GM12878 (cell line): ENCODE measurements around the gene ADAMTS17. TPM values are rescaled to one million over a fixed set of nuclear protein-coding genes. Genes with fewer than 3 reads are reported as not detected.

ENCODE experiments used
- ATAC-seq: fragments of 200-7000 bp; cut with Tn5 transposase; 3 replicates; pipeline ENCODE4 v1.9.1; 2020; ENCODE audit warnings: mild to moderate bottlenecking, moderate library complexity
- BruUV-seq: library from RNA; stranded (reverse); fragments of 400-500 nt; replicated peaks from 2 replicates; lab custom pipeline; 2021; lab: Mats Ljungman, UMichigan
- CTCF ChIA-PET: fragments of 300-600 bp; sonication (Branson Sonifier 250); formaldehyde crosslinking; extraction: SDS; loops from one replicate; lab custom pipeline; 2021; ENCODE audit warnings: inconsistent platforms; lab: Yijun Ruan, JAX
- POLR2A ChIA-PET: fragments of 350-600 bp; formaldehyde crosslinking; extraction: SDS; loops from one replicate; lab custom pipeline; 2021; ENCODE audit warnings: inconsistent platforms; lab: Charles Lee
- RAD21 ChIA-PET: fragments of 300-600 bp; sonication (Branson Sonifier 250); formaldehyde crosslinking; loops from one replicate; lab custom pipeline; 2023; ENCODE audit warnings: antibody characterized with exemption; ENCODE audit not compliant: unreplicated experiment; lab: Charles Lee
- SMC1A ChIA-PET: fragments of 300-600 bp; sonication (Branson Sonifier 250); formaldehyde crosslinking; loops from one replicate; lab custom pipeline; 2023; ENCODE audit not compliant: unreplicated experiment, uncharacterized antibody; lab: Charles Lee
- DNase-seq: peaks from one replicate; pipeline ENCODE4 v3.0.0-alpha.2; 2011; ENCODE audit warnings: low read depth, low spot score
- FAIRE-seq: peaks from 3 replicates; lab custom pipeline; 2011; peaks lifted over from hg19 to GRCh38; lab: Jason Lieb, UNC
- H2AFZ ChIP-seq: 2 replicates; pipeline ENCODE4 v1.6.0; 2011; ENCODE audit warnings: low read depth, low read length, control low read depth; ENCODE audit not compliant: control insufficient read depth
- H3K27ac ChIP-seq: 2 replicates; pipeline ENCODE4 v1.5.1; 2011; ENCODE audit warnings: control low read depth; ENCODE audit not compliant: control insufficient read depth, insufficient read depth
- H3K27me3 ChIP-seq, 2 experiments: replicated peaks in 1 of 2; 2 replicates each; pipeline versions ENCODE4 v1.6.0 to v1.6.1; 2011; ENCODE audit warnings: low read length in 1 of 2; ENCODE audit not compliant: control insufficient read depth in 2 of 2, insufficient read depth in 2 of 2
- H3K36me3 ChIP-seq, 2 experiments: 2 replicates each; pipeline ENCODE4 v1.5.1; 2011; ENCODE audit warnings: low read length in 1 of 2; ENCODE audit not compliant: control insufficient read depth in 2 of 2, insufficient read depth in 2 of 2
- H3K4me1 ChIP-seq: 2 replicates; pipeline ENCODE4 v1.6.1; 2011; ENCODE audit warnings: mild to moderate bottlenecking, low read length, moderate library complexity, mixed read lengths; ENCODE audit not compliant: control insufficient read depth, insufficient read depth
- H3K4me2 ChIP-seq: 2 replicates; pipeline ENCODE4 v1.6.0; 2011; ENCODE audit warnings: control low read depth; ENCODE audit not compliant: control insufficient read depth, insufficient read depth
- H3K4me3 ChIP-seq: fragments of 200-600 bp; sonication (generic); 2 replicates; pipeline ENCODE4 v1.5.1; 2016
- H3K79me2 ChIP-seq: 2 replicates; pipeline ENCODE4 v1.6.0; 2011; ENCODE audit warnings: low read length; ENCODE audit not compliant: control insufficient read depth, insufficient read depth
- H3K9ac ChIP-seq: 2 replicates; pipeline ENCODE4 v1.8.0; 2011; ENCODE audit warnings: low read length, control low read depth, mixed read lengths; ENCODE audit not compliant: control insufficient read depth, insufficient read depth
- H3K9me3 ChIP-seq: replicated peaks from 3 replicates; pipeline ENCODE4 v1.5.1; 2011; ENCODE audit warnings: mild to moderate bottlenecking, low read length; ENCODE audit not compliant: control insufficient read depth, insufficient read depth
- H4K20me1 ChIP-seq: 2 replicates; pipeline ENCODE4 v1.6.0; 2011; ENCODE audit not compliant: control insufficient read depth, insufficient read depth
- CHD1 ChIP-seq: IDR thresholded peaks from 2 replicates; pipeline ENCODE4 v1.6.1; 2012; ENCODE audit warnings: low read depth, low read length, improper control_type of control experiment
- HCFC1 ChIP-seq: fragments of 150-350 bp; IDR thresholded peaks from 2 replicates; pipeline ENCODE4 v1.6.1; 2014; ENCODE audit warnings: low read length
- LARP7 ChIP-seq: fragments of 450-650 bp; IDR thresholded peaks from 2 replicates; pipeline ENCODE4 v1.6.1; 2017; ENCODE audit warnings: mild to moderate bottlenecking
- MLLT1 ChIP-seq: fragments of 450-650 bp; IDR thresholded peaks from 2 replicates; pipeline ENCODE4 v1.6.1; 2016; ENCODE audit warnings: mild to moderate bottlenecking
- MTA2 ChIP-seq: fragments of 450-650 bp; IDR thresholded peaks from 2 replicates; pipeline ENCODE4 v1.6.1; 2016; ENCODE audit warnings: low read depth, mild to moderate bottlenecking, moderate library complexity
- PAX8 ChIP-seq: fragments of 450-650 bp; IDR thresholded peaks from 2 replicates; pipeline ENCODE4 v1.6.1; 2017; ENCODE audit warnings: mild to moderate bottlenecking, moderate library complexity
- SMAD1 ChIP-seq: fragments of 450-650 bp; IDR thresholded peaks from 2 replicates; pipeline ENCODE4 v1.6.1; 2018; ENCODE audit warnings: mild to moderate bottlenecking, low read depth; ENCODE audit not compliant: partially characterized antibody
- USF1 ChIP-seq: IDR thresholded peaks from 2 replicates; pipeline ENCODE4 v1.6.1; 2011; ENCODE audit warnings: borderline replicate concordance, low read depth, mild to moderate bottlenecking, moderate library complexity, mixed read lengths, low read length; ENCODE audit not compliant: insufficient read depth; ENCODE audit errors: extremely low read length
- WRNIP1 ChIP-seq: IDR thresholded peaks from 2 replicates; pipeline ENCODE4 v1.6.1; 2011; ENCODE audit warnings: low read depth, low read length, improper control_type of control experiment, borderline replicate concordance
- YY1 ChIP-seq: IDR thresholded peaks from 2 replicates; pipeline ENCODE4 v1.6.1; 2011; ENCODE audit warnings: low read depth, mild to moderate bottlenecking, low read length
- ZNF384 ChIP-seq: IDR thresholded peaks from 2 replicates; pipeline ENCODE4 v1.6.1; 2012; ENCODE audit warnings: low read depth, mild to moderate bottlenecking, low read length, improper control_type of control experiment, borderline replicate concordance
- whole genome bisulfite sequencing: methylation state at CpG from one replicate; pipeline ENCODE4 v1.1.6; 2016; ENCODE audit warnings: low lambda C conversion rate; ENCODE audit not compliant: insufficient replicate concordance, insufficient coverage; ENCODE audit errors: missing lambda C conversion rate; 5-methylcytosine and 5-hydroxymethylcytosine counted together
- in situ Hi-C: fragments of 300-500 bp; cut with MboI; formaldehyde crosslinking; loops from 9 replicates; pipeline ENCODE4 v1.14.3; 2018; ENCODE audit warnings: mixed read lengths
- intact Hi-C: fragments of 100-400 bp; cut with micrococcal nuclease; formaldehyde crosslinking; loops from one replicate; pipeline ENCODE4 v1.14.2; 2022; ENCODE audit not compliant: unreplicated experiment
- polyA plus RNA-seq, 11 experiments: library from polyadenylated mRNA; depleted of rRNA in 4 of 11; unstranded in 6 of 11; stranded (reverse) in 5 of 11; fragments of >200 nt; fragmentation: Nextera tagmentation in 4 of 11; fragmentation: Illumina TruSeq in 1 of 11; extraction: Ambion mirVana in 4 of 11; extraction: Trizol in 1 of 11; gene quantifications; 1 replicate in 1 of 11; 2 replicates in 10 of 11; pipeline versions ENCODE4 v1.2.1 to v1.2.3, GENCODE V29; 2011 to 2016; ENCODE audit warnings: inconsistent platforms in 2 of 11, missing spikeins in 2 of 11, low read depth in 1 of 11
- total RNA-seq, 4 experiments: library from RNA; depleted of rRNA in 3 of 4; stranded (reverse); fragments of >200 nt in 3 of 4; fragmentation: Illumina TruSeq in 1 of 4; extraction: Trizol in 1 of 4; gene quantifications; 2 replicates each; pipeline versions ENCODE4 v1.2.1 to v1.2.3, GENCODE V29; 2013 to 2021
- TF ChIP-seq, protein P1 (sequence below): IDR thresholded peaks from 2 replicates; pipeline ENCODE4 v1.6.1; 2012; ENCODE audit warnings: low read length, inconsistent platforms
- TF ChIP-seq, protein P2 (sequence below): IDR thresholded peaks from 2 replicates; pipeline ENCODE4 v1.6.1; 2012; ENCODE audit warnings: low read depth, low read length, improper control_type of control experiment

ADAMTS17 gene
- total and polyA plus RNA-seq, 10 of the 15 experiments (the other 5 are each of a cell fraction or from before 2014, with no cell fraction given), result 0.04 to 0.50 (median 0.10) TPM; not detected in 4

- no peak overlapping the region for H3K4me3 ChIP-seq
- H3K4me2 ChIP-seq, result no peak overlapping the region
- TF ChIP-seq, protein P1, sequence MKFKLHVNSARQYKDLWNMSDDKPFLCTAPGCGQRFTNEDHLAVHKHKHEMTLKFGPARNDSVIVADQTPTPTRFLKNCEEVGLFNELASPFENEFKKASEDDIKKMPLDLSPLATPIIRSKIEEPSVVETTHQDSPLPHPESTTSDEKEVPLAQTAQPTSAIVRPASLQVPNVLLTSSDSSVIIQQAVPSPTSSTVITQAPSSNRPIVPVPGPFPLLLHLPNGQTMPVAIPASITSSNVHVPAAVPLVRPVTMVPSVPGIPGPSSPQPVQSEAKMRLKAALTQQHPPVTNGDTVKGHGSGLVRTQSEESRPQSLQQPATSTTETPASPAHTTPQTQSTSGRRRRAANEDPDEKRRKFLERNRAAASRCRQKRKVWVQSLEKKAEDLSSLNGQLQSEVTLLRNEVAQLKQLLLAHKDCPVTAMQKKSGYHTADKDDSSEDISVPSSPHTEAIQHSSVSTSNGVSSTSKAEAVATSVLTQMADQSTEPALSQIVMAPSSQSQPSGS, result no peak
- no peak for TF ChIP-seq HCFC1
- TF ChIP-seq MTA2, result no peak
- no peak for TF ChIP-seq CHD1
- TF ChIP-seq YY1, result no peak
- TF ChIP-seq SMAD1, result no peak
- TF ChIP-seq WRNIP1, result no peak
- no peak for TF ChIP-seq MLLT1
- TF ChIP-seq LARP7, result no peak
- TF ChIP-seq, protein P2, sequence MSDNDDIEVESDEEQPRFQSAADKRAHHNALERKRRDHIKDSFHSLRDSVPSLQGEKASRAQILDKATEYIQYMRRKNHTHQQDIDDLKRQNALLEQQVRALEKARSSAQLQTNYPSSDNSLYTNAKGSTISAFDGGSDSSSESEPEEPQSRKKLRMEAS, result no peak
- no peak for TF ChIP-seq ZNF384
- no peak for TF ChIP-seq USF1
- TF ChIP-seq PAX8, result no peak
- no peaks in the 10 kb centered on the region for H3K4me1 ChIP-seq
- no peaks in the 10 kb centered on the region for H3K79me2 ChIP-seq
- H3K27ac ChIP-seq, result no peak overlapping the region
- no peaks in the 10 kb centered on the region for H4K20me1 ChIP-seq
- no peaks in the 10 kb centered on the region for H3K36me3 ChIP-seq
- ChIA-PET SMC1A (no interaction called here), RAD21 (no interaction called here), CTCF (no interaction called here), POLR2A (no interaction called here)
- DNase-seq (no peak), FAIRE-seq (no peak), ATAC-seq (no peak)
- no TSS peak for BruUV-seq
- WGBS, result 21% methylated on average over 3 of the region's 3 CpGs
- no peaks in the 10 kb centered on the region for H3K9me3 ChIP-seq
- no peak overlapping the region for H3K9ac ChIP-seq
- no peak overlapping the region for H2AFZ ChIP-seq
- no peaks in the 10 kb centered on the region for H3K27me3 ChIP-seq
- in situ Hi-C loops, result no loop called here
- intact Hi-C loops, result no loop called here
Observed at GRCh38 chr15:100005013-100005412, 336.8 kb downstream of the ADAMTS17 start.
